ENCODE data around the gene ING3.

GRCh38 chr7:120997882-120998474 lies 47.4 kb downstream of the ING3 start:
- TF ChIP-seq CTCF (conservative IDR thresholded peaks at IDR 0.05; ENCODE audit: low read length) (no peak), EZH2phosphoT487 (IDR thresholded peaks at IDR 0.05; ENCODE audit: borderline replicate concordance, low read depth, low read length) (no peak)

All from OCI-LY7 (cell line).